ENCODE results near the gene ARHGAP24.

DNA sequence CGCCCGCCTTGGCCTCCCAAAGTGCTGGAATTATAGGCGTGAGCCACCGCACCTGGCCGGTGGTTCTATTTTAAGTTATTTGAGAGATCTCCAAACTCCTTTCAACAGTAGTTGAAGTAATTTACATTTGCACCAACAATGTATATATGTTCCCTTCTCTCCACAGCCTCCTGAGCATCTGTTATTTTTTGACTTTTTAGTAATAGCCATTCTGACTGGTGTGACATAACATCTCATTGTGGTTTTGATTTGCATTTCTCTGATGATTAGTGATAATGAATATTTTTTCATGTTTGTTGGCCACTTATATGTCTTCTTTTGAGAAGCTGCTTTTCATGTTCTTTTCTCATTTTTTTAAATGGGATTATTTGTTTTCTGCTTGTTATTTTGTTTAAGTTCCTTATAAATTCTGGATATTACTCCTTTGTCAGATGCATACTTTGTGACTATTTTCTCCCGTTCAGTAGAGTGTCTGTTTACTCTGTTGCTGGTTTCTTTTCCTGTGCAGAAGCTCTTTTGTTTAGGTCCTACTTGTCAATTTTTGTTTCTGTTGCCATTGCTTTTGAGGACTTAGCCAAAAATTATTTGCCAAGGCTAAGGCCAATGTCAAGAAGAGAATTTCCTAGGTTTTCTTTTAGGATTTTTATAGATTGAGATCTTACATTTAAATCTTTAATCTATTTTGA lies 213.2 kb downstream of the ARHGAP24 start:
- TF ChIP-seq TCF7L2 (IDR thresholded peaks at IDR 0.05; ENCODE audit: low read depth, low read length) (no peak), SIN3A (IDR thresholded peaks at IDR 0.05; ENCODE audit: borderline replicate concordance, insufficient read depth, low read depth, low read length) (no peak), POLR2AphosphoS5 (IDR thresholded peaks at IDR 0.05; ENCODE audit: low read depth, low read length) (no peak)
- TF ChIP-seq, protein P1, sequence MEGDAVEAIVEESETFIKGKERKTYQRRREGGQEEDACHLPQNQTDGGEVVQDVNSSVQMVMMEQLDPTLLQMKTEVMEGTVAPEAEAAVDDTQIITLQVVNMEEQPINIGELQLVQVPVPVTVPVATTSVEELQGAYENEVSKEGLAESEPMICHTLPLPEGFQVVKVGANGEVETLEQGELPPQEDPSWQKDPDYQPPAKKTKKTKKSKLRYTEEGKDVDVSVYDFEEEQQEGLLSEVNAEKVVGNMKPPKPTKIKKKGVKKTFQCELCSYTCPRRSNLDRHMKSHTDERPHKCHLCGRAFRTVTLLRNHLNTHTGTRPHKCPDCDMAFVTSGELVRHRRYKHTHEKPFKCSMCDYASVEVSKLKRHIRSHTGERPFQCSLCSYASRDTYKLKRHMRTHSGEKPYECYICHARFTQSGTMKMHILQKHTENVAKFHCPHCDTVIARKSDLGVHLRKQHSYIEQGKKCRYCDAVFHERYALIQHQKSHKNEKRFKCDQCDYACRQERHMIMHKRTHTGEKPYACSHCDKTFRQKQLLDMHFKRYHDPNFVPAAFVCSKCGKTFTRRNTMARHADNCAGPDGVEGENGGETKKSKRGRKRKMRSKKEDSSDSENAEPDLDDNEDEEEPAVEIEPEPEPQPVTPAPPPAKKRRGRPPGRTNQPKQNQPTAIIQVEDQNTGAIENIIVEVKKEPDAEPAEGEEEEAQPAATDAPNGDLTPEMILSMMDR (IDR thresholded peaks at IDR 0.05): no peak
- TF ChIP-seq, protein P2, sequence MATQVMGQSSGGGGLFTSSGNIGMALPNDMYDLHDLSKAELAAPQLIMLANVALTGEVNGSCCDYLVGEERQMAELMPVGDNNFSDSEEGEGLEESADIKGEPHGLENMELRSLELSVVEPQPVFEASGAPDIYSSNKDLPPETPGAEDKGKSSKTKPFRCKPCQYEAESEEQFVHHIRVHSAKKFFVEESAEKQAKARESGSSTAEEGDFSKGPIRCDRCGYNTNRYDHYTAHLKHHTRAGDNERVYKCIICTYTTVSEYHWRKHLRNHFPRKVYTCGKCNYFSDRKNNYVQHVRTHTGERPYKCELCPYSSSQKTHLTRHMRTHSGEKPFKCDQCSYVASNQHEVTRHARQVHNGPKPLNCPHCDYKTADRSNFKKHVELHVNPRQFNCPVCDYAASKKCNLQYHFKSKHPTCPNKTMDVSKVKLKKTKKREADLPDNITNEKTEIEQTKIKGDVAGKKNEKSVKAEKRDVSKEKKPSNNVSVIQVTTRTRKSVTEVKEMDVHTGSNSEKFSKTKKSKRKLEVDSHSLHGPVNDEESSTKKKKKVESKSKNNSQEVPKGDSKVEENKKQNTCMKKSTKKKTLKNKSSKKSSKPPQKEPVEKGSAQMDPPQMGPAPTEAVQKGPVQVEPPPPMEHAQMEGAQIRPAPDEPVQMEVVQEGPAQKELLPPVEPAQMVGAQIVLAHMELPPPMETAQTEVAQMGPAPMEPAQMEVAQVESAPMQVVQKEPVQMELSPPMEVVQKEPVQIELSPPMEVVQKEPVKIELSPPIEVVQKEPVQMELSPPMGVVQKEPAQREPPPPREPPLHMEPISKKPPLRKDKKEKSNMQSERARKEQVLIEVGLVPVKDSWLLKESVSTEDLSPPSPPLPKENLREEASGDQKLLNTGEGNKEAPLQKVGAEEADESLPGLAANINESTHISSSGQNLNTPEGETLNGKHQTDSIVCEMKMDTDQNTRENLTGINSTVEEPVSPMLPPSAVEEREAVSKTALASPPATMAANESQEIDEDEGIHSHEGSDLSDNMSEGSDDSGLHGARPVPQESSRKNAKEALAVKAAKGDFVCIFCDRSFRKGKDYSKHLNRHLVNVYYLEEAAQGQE (IDR thresholded peaks at IDR 0.05; ENCODE audit: insufficient read depth in 1 of 2, low read depth in 2 of 2, low read length in 1 of 2): no peak
